Stimulated activated CD4-positive, alpha-beta T cell treated with anti-CD3 and anti-CD28 coated beads, TNF-alpha, amount 100 ng/mL, for 24 hours (primary cell): Measurements from ENCODE around the gene NDUFV1.
"Not testable (repeated sequence)": the region's sequence is repeated elsewhere in the genome, so short reads cannot be mapped to it uniquely, and the experiment has no call there.

ENCODE experiments used
- DNase-seq, 3 experiments: peaks; one replicate each; pipeline ENCODE4 v3.0.0-alpha.2; 2020; ENCODE audit warnings: low read depth in 3 of 3

NDUFV1 gene

GRCh38 chr11:67656278-67656922, 49.7 kb downstream of the NDUFV1 start:
- no peak for DNase-seq

GRCh38 chr11:67657300-67657699, 50.6 kb downstream of the NDUFV1 start:
- no peak for DNase-seq

- not testable (repeated sequence) for DNase-seq
Observed at GRCh38 chr11:67659651-67660165, 53.0 kb downstream of the NDUFV1 start.

GRCh38 chr11:67660752-67661151, 54.0 kb downstream of the NDUFV1 start:
- DNase-seq = not testable (repeated sequence)
